HEK293 (cell line): Measurements from ENCODE around the gene ATP4A.
A peak's percentile ranks its signal among the peaks of the same experiment; 100 is the strongest.

Experiments
- AEBP2 ChIP-seq: fragments of 450-650 bp; formaldehyde crosslinking; IDR thresholded peaks from 2 replicates; pipeline ENCODE4 v1.5.1; 2016; ENCODE audit warnings: missing biosample characterization, missing genetic modification characterization, borderline replicate concordance
- HOXC10 ChIP-seq: sonication (generic); formaldehyde crosslinking; IDR thresholded peaks from 2 replicates; pipeline ENCODE4 v1.8.1; 2023; ENCODE audit warnings: mild to moderate bottlenecking, missing genetic modification reagents
- IKZF3 ChIP-seq: fragments of 450-650 bp; IDR thresholded peaks from 2 replicates; pipeline ENCODE4 v1.5.0; 2018; ENCODE audit warnings: missing biosample characterization, mild to moderate bottlenecking, missing genetic modification characterization, moderate library complexity
- KLF10 ChIP-seq: fragments of 450-650 bp; IDR thresholded peaks from 2 replicates; pipeline ENCODE4 v1.5.1; 2018; ENCODE audit warnings: missing biosample characterization, mild to moderate bottlenecking, missing genetic modification characterization
- KLF16 ChIP-seq: fragments of 450-650 bp; formaldehyde crosslinking; IDR thresholded peaks from 2 replicates; pipeline ENCODE4 v1.5.1; 2017; ENCODE audit warnings: missing biosample characterization, missing genetic modification characterization
- SCRT1 ChIP-seq: fragments of 450-650 bp; formaldehyde crosslinking; IDR thresholded peaks from 2 replicates; pipeline ENCODE4 v1.5.1; 2016; ENCODE audit warnings: missing biosample characterization, missing genetic modification characterization, borderline replicate concordance
- YY2 ChIP-seq: fragments of 450-650 bp; formaldehyde crosslinking; IDR thresholded peaks from 2 replicates; pipeline ENCODE4 v1.5.1; 2016; ENCODE audit warnings: missing biosample characterization, missing genetic modification characterization
- ZBTB26 ChIP-seq: fragments of 450-650 bp; formaldehyde crosslinking; optimal IDR thresholded peaks from 2 replicates; pipeline ENCODE3; 2016; ENCODE audit warnings: missing biosample characterization, mild to moderate bottlenecking, missing genetic modification characterization
- ZBTB8A ChIP-seq: fragments of 450-650 bp; formaldehyde crosslinking; IDR thresholded peaks from 2 replicates; pipeline ENCODE4 v1.5.1; 2016; ENCODE audit warnings: missing biosample characterization, missing genetic modification characterization
- ZNF133 ChIP-seq: fragments of 450-650 bp; formaldehyde crosslinking; IDR thresholded peaks from 2 replicates; pipeline ENCODE4 v1.5.1; 2016; ENCODE audit warnings: missing biosample characterization, missing genetic modification characterization
- ZNF16 ChIP-seq: fragments of 450-650 bp; formaldehyde crosslinking; IDR thresholded peaks from 2 replicates; pipeline ENCODE4 v1.5.1; 2016; ENCODE audit warnings: low read depth, missing biosample characterization, missing genetic modification characterization
- ZNF169 ChIP-seq: fragments of 450-650 bp; formaldehyde crosslinking; IDR thresholded peaks from 2 replicates; pipeline ENCODE4 v1.5.1; 2016; ENCODE audit warnings: missing biosample characterization, missing genetic modification characterization
- ZNF174 ChIP-seq: fragments of 450-650 bp; formaldehyde crosslinking; IDR thresholded peaks from 2 replicates; pipeline ENCODE4 v1.5.0; 2017; ENCODE audit warnings: missing biosample characterization, mild to moderate bottlenecking, missing genetic modification characterization
- ZNF175 ChIP-seq: fragments of 450-650 bp; formaldehyde crosslinking; IDR thresholded peaks from 2 replicates; pipeline ENCODE4 v1.5.1; 2016; ENCODE audit warnings: missing biosample characterization, missing genetic modification characterization
- ZNF19 ChIP-seq: fragments of 450-650 bp; formaldehyde crosslinking; IDR thresholded peaks from 2 replicates; pipeline ENCODE4; 2016; ENCODE audit warnings: missing biosample characterization, missing genetic modification characterization, low read depth
- ZNF223 ChIP-seq: fragments of 450-650 bp; formaldehyde crosslinking; IDR thresholded peaks from 2 replicates; pipeline ENCODE4 v1.5.1; 2016; ENCODE audit warnings: missing biosample characterization, missing genetic modification characterization
- ZNF23 ChIP-seq: fragments of 450-650 bp; formaldehyde crosslinking; IDR thresholded peaks from 2 replicates; pipeline ENCODE4 v1.5.1; 2016; ENCODE audit warnings: missing biosample characterization, missing genetic modification characterization, borderline replicate concordance
- ZNF239 ChIP-seq: fragments of 450-650 bp; formaldehyde crosslinking; IDR thresholded peaks from 2 replicates; pipeline ENCODE4 v1.5.1; 2016; ENCODE audit warnings: missing biosample characterization, missing genetic modification characterization
- ZNF311 ChIP-seq: fragments of 450-650 bp; formaldehyde crosslinking; IDR thresholded peaks from 2 replicates; pipeline ENCODE4 v1.5.1; 2017; ENCODE audit warnings: missing biosample characterization, missing genetic modification characterization, borderline replicate concordance
- ZNF341 ChIP-seq: fragments of 450-650 bp; formaldehyde crosslinking; IDR thresholded peaks from 2 replicates; pipeline ENCODE4; 2016; ENCODE audit warnings: low read depth, missing biosample characterization, missing genetic modification characterization
- ZNF510 ChIP-seq: fragments of 450-650 bp; formaldehyde crosslinking; IDR thresholded peaks from 2 replicates; pipeline ENCODE4 v1.5.1; 2018; ENCODE audit warnings: mild to moderate bottlenecking, missing genetic modification characterization, missing biosample characterization; ENCODE audit not compliant: insufficient replicate concordance
- ZNF513 ChIP-seq: fragments of 450-650 bp; IDR thresholded peaks from 2 replicates; pipeline ENCODE4 v1.5.1; 2018; ENCODE audit warnings: missing biosample characterization, missing genetic modification characterization
- ZNF530 ChIP-seq: fragments of 450-650 bp; formaldehyde crosslinking; IDR thresholded peaks from 2 replicates; pipeline ENCODE4 v1.5.1; 2016; ENCODE audit warnings: low read depth, missing biosample characterization, missing genetic modification characterization
- ZNF600 ChIP-seq: fragments of 450-650 bp; formaldehyde crosslinking; IDR thresholded peaks from 2 replicates; pipeline ENCODE4 v1.5.1; 2016; ENCODE audit warnings: missing biosample characterization, missing genetic modification characterization
- ZNF626 ChIP-seq: fragments of 450-650 bp; sonication (Bioruptor Pico); formaldehyde crosslinking; IDR thresholded peaks from 2 replicates; pipeline ENCODE4 v1.5.1; 2018; ENCODE audit warnings: missing biosample characterization, missing genetic modification characterization, inconsistent platforms
- ZNF660 ChIP-seq: fragments of 450-650 bp; IDR thresholded peaks from 2 replicates; pipeline ENCODE4 v1.5.1; 2018; ENCODE audit warnings: missing biosample characterization, mild to moderate bottlenecking, missing genetic modification characterization
- ZNF677 ChIP-seq: fragments of 450-650 bp; IDR thresholded peaks from 2 replicates; pipeline ENCODE4 v1.5.0; 2018; ENCODE audit warnings: missing biosample characterization, mild to moderate bottlenecking, missing genetic modification characterization, moderate library complexity
- ZNF704 ChIP-seq: fragments of 450-650 bp; formaldehyde crosslinking; IDR thresholded peaks from 2 replicates; pipeline ENCODE4 v1.5.1; 2016; ENCODE audit warnings: missing biosample characterization, missing genetic modification characterization
- ZNF776 ChIP-seq: fragments of 450-650 bp; formaldehyde crosslinking; IDR thresholded peaks from 2 replicates; pipeline ENCODE4 v1.5.0; 2017; ENCODE audit warnings: missing biosample characterization, missing genetic modification characterization, borderline replicate concordance
- ZNF785 ChIP-seq: fragments of 450-650 bp; formaldehyde crosslinking; IDR thresholded peaks from 2 replicates; pipeline ENCODE4 v1.5.1; 2016; ENCODE audit warnings: missing biosample characterization, missing genetic modification characterization
- ZNF791 ChIP-seq: fragments of 450-650 bp; formaldehyde crosslinking; IDR thresholded peaks from 2 replicates; pipeline ENCODE4 v1.5.1; 2016; ENCODE audit warnings: missing biosample characterization, missing genetic modification characterization
- ZSCAN16 ChIP-seq: fragments of 450-650 bp; formaldehyde crosslinking; IDR thresholded peaks from 2 replicates; pipeline ENCODE4 v1.5.1; 2016; ENCODE audit warnings: missing biosample characterization, missing genetic modification characterization
- ZSCAN4 ChIP-seq: fragments of 450-650 bp; formaldehyde crosslinking; IDR thresholded peaks from 2 replicates; pipeline ENCODE4 v1.5.1; 2017; ENCODE audit warnings: missing biosample characterization, missing genetic modification characterization
- TF ChIP-seq, protein P1 (sequence below): fragments of 450-650 bp; formaldehyde crosslinking; IDR thresholded peaks from 2 replicates; pipeline ENCODE4 v1.5.1; 2016; ENCODE audit warnings: missing biosample characterization, missing genetic modification characterization

Gene ATP4A

DNA sequence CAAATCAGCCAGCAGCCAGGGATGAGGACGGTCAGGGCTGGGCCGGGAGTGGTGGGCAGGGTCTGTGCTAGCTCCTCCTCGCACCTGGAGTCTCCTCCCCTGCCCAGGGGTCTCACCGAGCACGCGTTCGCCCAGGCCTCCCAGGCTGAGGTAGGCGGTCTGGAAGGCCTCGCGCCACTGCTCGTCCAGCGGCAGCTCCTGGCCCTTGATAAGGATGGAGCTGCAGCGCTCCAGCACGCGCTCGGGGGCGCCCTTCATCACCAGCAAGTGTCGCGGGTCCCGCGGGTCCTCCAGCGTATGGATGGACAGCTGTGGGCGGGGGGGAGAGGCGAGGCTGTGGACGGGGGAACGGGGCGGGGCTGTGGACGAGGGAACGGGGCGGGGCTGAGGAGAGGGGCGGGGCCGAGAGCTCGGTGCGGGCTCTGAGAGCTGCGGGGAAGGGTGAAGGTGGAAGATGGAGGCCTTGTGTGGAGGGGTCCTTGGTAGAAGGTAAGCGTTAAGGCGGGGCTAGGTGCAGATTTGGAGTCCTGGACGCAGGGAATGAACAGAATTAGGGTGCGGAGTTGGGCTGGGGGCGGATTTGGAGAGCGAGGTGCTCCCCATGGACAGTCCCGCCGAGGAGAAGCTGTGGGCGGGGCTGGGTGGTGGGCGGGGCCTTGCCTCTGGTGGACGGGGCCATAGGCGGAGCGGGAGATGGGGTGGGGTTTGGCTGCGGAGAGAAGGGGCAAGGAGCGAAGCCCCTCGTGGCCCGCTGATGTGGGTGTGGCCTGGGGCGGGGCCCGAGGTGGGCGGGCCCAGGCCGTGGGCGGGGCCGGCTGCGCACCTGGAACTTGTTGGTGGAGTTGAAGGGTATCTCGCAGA is 5.7 kb downstream of the ATP4A start (continued):
- TF ChIP-seq AEBP2 (tag by site-specific recombination) (no peak), ZSCAN4 (no peak), ZNF223 (tag by site-specific recombination) (no peak), YY2 (tag by site-specific recombination) (peak; percentile 17; the same call in 1 of the 2 replicates), ZNF677 (no peak), ZNF175 (tag by site-specific recombination) (no peak), ZNF785 (tag by site-specific recombination) (no peak), SCRT1 (no peak), ZNF513 (tag by site-specific recombination) (no peak), ZNF600 (tag by site-specific recombination) (peak; percentile 73), ZNF626 (tag by site-specific recombination) (no peak), ZNF169 (tag by site-specific recombination) (no peak), ZBTB8A (tag by site-specific recombination) (peak; percentile 31; the same call in 1 of the 2 replicates), ZNF660 (no peak), ZNF23 (tag by site-specific recombination) (no peak), HOXC10 (CRISPR knock-in tag) (no peak), ZSCAN16 (tag by site-specific recombination) (peak; percentile 91), ZNF776 (no peak), ZNF704 (no peak), ZNF510 (no peak), ZNF791 (tag by site-specific recombination) (no peak), ZBTB26 (tag by site-specific recombination) (peak; percentile 66), ZNF239 (tag by site-specific recombination) (no peak), ZNF16 (tag by site-specific recombination) (0 out of 2 replicates have a peak, but pooled peaks have one; percentile 8), ZNF311 (tag by site-specific recombination) (no peak), ZNF133 (tag by site-specific recombination) (no peak), ZNF19 (no peak), ZNF530 (no peak), ZNF174 (no peak), ZNF341 (no peak), KLF10 (no peak; the same call in 1 of the 2 replicates), KLF16 (tag by site-specific recombination) (peak; percentile 99), IKZF3 (tag by site-specific recombination) (no peak)
- TF ChIP-seq, protein P1, sequence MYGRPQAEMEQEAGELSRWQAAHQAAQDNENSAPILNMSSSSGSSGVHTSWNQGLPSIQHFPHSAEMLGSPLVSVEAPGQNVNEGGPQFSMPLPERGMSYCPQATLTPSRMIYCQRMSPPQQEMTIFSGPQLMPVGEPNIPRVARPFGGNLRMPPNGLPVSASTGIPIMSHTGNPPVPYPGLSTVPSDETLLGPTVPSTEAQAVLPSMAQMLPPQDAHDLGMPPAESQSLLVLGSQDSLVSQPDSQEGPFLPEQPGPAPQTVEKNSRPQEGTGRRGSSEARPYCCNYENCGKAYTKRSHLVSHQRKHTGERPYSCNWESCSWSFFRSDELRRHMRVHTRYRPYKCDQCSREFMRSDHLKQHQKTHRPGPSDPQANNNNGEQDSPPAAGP (tag by site-specific recombination) = peak; percentile 32; the same call in 1 of the 2 replicates
